ENCODE measurements around the gene NR3C1. TPM values are rescaled to one million over a fixed set of nuclear protein-coding genes. Genes with fewer than 3 reads are reported as not detected.

The NR3C1 gene
- total and polyA plus RNA-seq, 2 of the 13 experiments (the other 11 are each of a cell fraction or from before 2014, with no cell fraction given) = 10.0 to 24.3 TPM

- TF ChIP-seq CSRNP2 (CRISPR knock-in tag; conservative IDR thresholded peaks at IDR 0.05; ENCODE audit: low read depth) = no peak
- no peak for TF ChIP-seq ZNF343 (CRISPR knock-in tag; IDR thresholded peaks at IDR 0.05)
- TF ChIP-seq POLR2AphosphoS2 (IDR thresholded peaks at IDR 0.05; ENCODE audit: low read depth, low read length) = no peak
- TF ChIP-seq TRIM24 (CRISPR knock-in tag; IDR thresholded peaks at IDR 0.05) = no peak
- TF ChIP-seq BCL3 (CRISPR knock-in tag; IDR thresholded peaks at IDR 0.05) = no peak
- TF ChIP-seq ESRRA (CRISPR knock-in tag; IDR thresholded peaks at IDR 0.05; ENCODE audit: low read depth) = no peak
- no peak for TF ChIP-seq NR2F2 (IDR thresholded peaks at IDR 0.05; ENCODE audit: borderline replicate concordance, low read depth)
Observed at GRCh38 chr5:143277536-143277935, 126.0 kb downstream of the NR3C1 start (continued).

GRCh38 chr5:143275512-143276363 is 127.7 kb downstream of the NR3C1 start:
- no peaks in the 10 kb centered on the region for H3K79me2 ChIP-seq (ENCODE audit: insufficient read depth, low read length)
- DNase-seq (ENCODE audit: low spot score) = no peak
- ChIA-PET POLR2A (no interaction called here), CTCF (ENCODE audit: low intra/inter-chr PET ratio, low total read pairs) (no interaction called here)
- H3K9ac ChIP-seq (ENCODE audit: insufficient read depth, low read depth, low read length) = no peak overlapping the region
- H3K36me3 ChIP-seq (replicated peaks in 1 of 2; ENCODE audit: control insufficient read depth in 1 of 2, insufficient read depth in 2 of 2, low read length in 2 of 2) = no peaks in the 10 kb centered on the region; a peak in 1 of 5 replicates
- no peak for ATAC-seq
- in situ Hi-C loops (cut with HindIII; ENCODE audit: extremely low pct_ligation_motif_present, low pct_unique_long_range_greater_than_20kb) (no loop called here), intact Hi-C loops (cut with micrococcal nuclease; ENCODE audit: unreplicated experiment) (no loop called here)
- H2AFZ ChIP-seq (ENCODE audit: low read length) = no peak overlapping the region
- no peak overlapping the region for H3K27ac ChIP-seq (ENCODE audit: extremely low read length, insufficient read depth, low read length)
- no peaks in the 10 kb centered on the region for H4K20me1 ChIP-seq (ENCODE audit: insufficient read depth, low read length)
- H3K4me1 ChIP-seq (ENCODE audit: insufficient read depth, low read length) = peaks cover 10% of the 10 kb centered on the region
- FAIRE-seq = no peak
- H3K27me3 ChIP-seq (ENCODE audit: control insufficient read depth in 1 of 2, insufficient read depth in 2 of 2, low read length in 2 of 2) = no peaks in the 10 kb centered on the region
- no peak overlapping the region for H3K4me3 ChIP-seq (replicated peaks in 1 of 3; ENCODE audit: insufficient read depth in 1 of 3, low read depth in 2 of 3, low read length in 3 of 3)
- BruUV-seq (replicated peaks) = no TSS peak
- 95% methylated on average over 6 of the region's 6 CpGs for WGBS (ENCODE audit: low lambda C conversion rate)
- H3K4me2 ChIP-seq (ENCODE audit: low read depth, low read length) = no peak overlapping the region
- no peaks in the 10 kb centered on the region for H3K9me3 ChIP-seq (ENCODE audit: low read length)
- no peak for TF ChIP-seq FOXK1 (CRISPR knock-in tag; IDR thresholded peaks at IDR 0.05; ENCODE audit: borderline replicate concordance, low read depth)
- TF ChIP-seq TFAP4 (IDR thresholded peaks at IDR 0.05; ENCODE audit: borderline replicate concordance, low read depth) = no peak
- no peak for TF ChIP-seq DBP (CRISPR knock-in tag; IDR thresholded peaks at IDR 0.05; ENCODE audit: not compliant biosample characterization)
- TF ChIP-seq PRPF4 (IDR thresholded peaks at IDR 0.05; ENCODE audit: low read depth, low read length, poor library complexity, severe bottlenecking) = no peak
- TF ChIP-seq KDM5A (IDR thresholded peaks at IDR 0.05; ENCODE audit: borderline replicate concordance, low read length) = no peak
- no peak for TF ChIP-seq SOX6 (IDR thresholded peaks at IDR 0.05)
- TF ChIP-seq SOX6 (CRISPR knock-in tag; IDR thresholded peaks at IDR 0.05) = no peak
- TF ChIP-seq ZKSCAN5 (CRISPR knock-in tag; IDR thresholded peaks at IDR 0.05) = no peak
- TF ChIP-seq AHR (CRISPR knock-in tag; IDR thresholded peaks at IDR 0.05) = no peak
- no peak for TF ChIP-seq BCL3 (CRISPR knock-in tag; IDR thresholded peaks at IDR 0.05)
- TF ChIP-seq SIN3B (IDR thresholded peaks at IDR 0.05; ENCODE audit: low read length) = no peak
- TF ChIP-seq ZNF143 (CRISPR knock-in tag; IDR thresholded peaks at IDR 0.05) = no peak

Data from HepG2 (cell line).